B cell (primary cell): Measurements from ENCODE around the gene PRRG1.
"Not testable (repeated sequence)": the region's sequence is repeated elsewhere in the genome, so short reads cannot be mapped to it uniquely, and the experiment has no call there.

Source experiments
- EZH2 ChIP-seq: IDR thresholded peaks from 2 replicates; pipeline ENCODE4 v1.6.1; 2012; ENCODE audit warnings: borderline replicate concordance, low read depth, mild to moderate bottlenecking, moderate library complexity, low read length; ENCODE audit not compliant: insufficient read depth, poor library complexity, severe bottlenecking
- TF ChIP-seq, protein P1 (sequence below): fragments of 200-600 bp; IDR thresholded peaks from one replicate; pipeline ENCODE4 v1.8.0; 2022; ENCODE audit warnings: antibody characterized with exemption, mild to moderate bottlenecking

DNA sequence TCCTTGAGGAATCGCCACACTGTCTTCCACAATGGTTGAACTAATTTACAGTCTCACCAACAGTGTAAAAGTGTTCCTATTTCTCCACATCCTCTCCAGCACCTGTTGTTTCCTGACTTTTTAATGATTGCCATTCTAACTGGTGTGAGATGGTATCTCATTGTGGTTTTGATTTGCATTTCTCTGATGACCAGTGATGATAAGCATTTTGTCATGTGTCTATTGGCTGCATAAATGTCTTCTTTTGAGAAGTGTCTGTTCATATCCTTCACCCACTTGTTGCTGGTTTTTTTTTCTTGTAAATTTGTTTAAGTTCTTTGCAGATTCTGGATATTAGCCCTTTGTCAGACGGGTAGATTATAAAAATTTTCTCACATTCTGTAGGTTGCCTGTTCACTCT is 43.9 kb upstream of the PRRG1 start:
- TF ChIP-seq, protein P1, sequence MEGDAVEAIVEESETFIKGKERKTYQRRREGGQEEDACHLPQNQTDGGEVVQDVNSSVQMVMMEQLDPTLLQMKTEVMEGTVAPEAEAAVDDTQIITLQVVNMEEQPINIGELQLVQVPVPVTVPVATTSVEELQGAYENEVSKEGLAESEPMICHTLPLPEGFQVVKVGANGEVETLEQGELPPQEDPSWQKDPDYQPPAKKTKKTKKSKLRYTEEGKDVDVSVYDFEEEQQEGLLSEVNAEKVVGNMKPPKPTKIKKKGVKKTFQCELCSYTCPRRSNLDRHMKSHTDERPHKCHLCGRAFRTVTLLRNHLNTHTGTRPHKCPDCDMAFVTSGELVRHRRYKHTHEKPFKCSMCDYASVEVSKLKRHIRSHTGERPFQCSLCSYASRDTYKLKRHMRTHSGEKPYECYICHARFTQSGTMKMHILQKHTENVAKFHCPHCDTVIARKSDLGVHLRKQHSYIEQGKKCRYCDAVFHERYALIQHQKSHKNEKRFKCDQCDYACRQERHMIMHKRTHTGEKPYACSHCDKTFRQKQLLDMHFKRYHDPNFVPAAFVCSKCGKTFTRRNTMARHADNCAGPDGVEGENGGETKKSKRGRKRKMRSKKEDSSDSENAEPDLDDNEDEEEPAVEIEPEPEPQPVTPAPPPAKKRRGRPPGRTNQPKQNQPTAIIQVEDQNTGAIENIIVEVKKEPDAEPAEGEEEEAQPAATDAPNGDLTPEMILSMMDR, result not testable (repeated sequence)
- TF ChIP-seq EZH2, result not testable (repeated sequence)
